ENCODE results near the gene NSRP1. TPM values are rescaled to one million over a fixed set of nuclear protein-coding genes. Genes with fewer than 3 reads are reported as not detected.

Gene NSRP1, protein sequence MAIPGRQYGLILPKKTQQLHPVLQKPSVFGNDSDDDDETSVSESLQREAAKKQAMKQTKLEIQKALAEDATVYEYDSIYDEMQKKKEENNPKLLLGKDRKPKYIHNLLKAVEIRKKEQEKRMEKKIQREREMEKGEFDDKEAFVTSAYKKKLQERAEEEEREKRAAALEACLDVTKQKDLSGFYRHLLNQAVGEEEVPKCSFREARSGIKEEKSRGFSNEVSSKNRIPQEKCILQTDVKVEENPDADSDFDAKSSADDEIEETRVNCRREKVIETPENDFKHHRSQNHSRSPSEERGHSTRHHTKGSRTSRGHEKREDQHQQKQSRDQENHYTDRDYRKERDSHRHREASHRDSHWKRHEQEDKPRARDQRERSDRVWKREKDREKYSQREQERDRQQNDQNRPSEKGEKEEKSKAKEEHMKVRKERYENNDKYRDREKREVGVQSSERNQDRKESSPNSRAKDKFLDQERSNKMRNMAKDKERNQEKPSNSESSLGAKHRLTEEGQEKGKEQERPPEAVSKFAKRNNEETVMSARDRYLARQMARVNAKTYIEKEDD
- 8.2 and 10.2 TPM in 2 replicates for total RNA-seq

GRCh38 chr17:30116661-30117551 is at the start of gene NSRP1:
NSRP1 (plus strand) TSS chr17:30116816; CDS start chr17:30116844, 28 bp downstream.

GRCh38 chr17:30235386-30236296 is 119.0 kb downstream of the NSRP1 start, which contains the start of gene SLC6A4:
SLC6A4 (minus strand) TSS chr17:30235697; CDS start chr17:30221958, 13,739 bp downstream.

Small RNAs within 50 kb of the gene (small RNA-seq; reads per million reads assigned to genes)
- gene AC104984.5, result not detected

Other genes starting within 250 kb of the NSRP1 start
- 46.1 and 52.3 TPM in 2 replicates for gene SSH2, start 186.6 kb upstream of the NSRP1 start, total RNA-seq
- gene EFCAB5, start 175.2 kb upstream of the NSRP1 start, total RNA-seq, result 0.33 and 0.48 TPM in 2 replicates
- gene SLC6A4, start 118.9 kb downstream of the NSRP1 start, total RNA-seq, result 0.48 and 0.65 TPM in 2 replicates
- 52.4 and 63.0 TPM in 2 replicates for gene BLMH, start 175.1 kb downstream of the NSRP1 start, total RNA-seq
- not detected in 2 replicates for gene TMIGD1, start 217.2 kb downstream of the NSRP1 start, total RNA-seq